Endothelial cell of umbilical vein (primary cell): ENCODE results near the gene NRDE2. TPM values are rescaled to one million over a fixed set of nuclear protein-coding genes. Genes with fewer than 3 reads are reported as not detected.

Experiments used
- BruUV-seq: library from RNA; stranded (reverse); fragments of 400-500 nt; replicated peaks from 2 replicates; lab custom pipeline; 2021; lab: Mats Ljungman, UMichigan
- CTCF ChIA-PET: fragments of 300-600, 350-600 bp; sonication (Branson Sonifier 250); formaldehyde crosslinking; loops from one replicate; lab custom pipeline; 2021; ENCODE audit warnings: antibody characterized with exemption, inconsistent platforms; lab: Charles Lee
- POLR2A ChIA-PET: fragments of 300-600, 350-600 bp; sonication (Branson Sonifier 250); formaldehyde crosslinking; loops from one replicate; lab custom pipeline; 2021; ENCODE audit warnings: antibody characterized with exemption, inconsistent platforms; lab: Charles Lee
- DNase-seq: peaks from one replicate; pipeline ENCODE4 v3.0.0-alpha.2; 2011; ENCODE audit warnings: low read depth, low spot score
- FAIRE-seq: peaks from 2 replicates; lab custom pipeline; 2011; peaks lifted over from hg19 to GRCh38; lab: Jason Lieb, UNC
- H2AFZ ChIP-seq: 2 replicates; pipeline ENCODE4 v1.6.0; 2012; ENCODE audit warnings: low read depth, low read length, control low read depth, inconsistent platforms
- H3K27ac ChIP-seq: 2 replicates; pipeline ENCODE4 v1.5.1; 2011; ENCODE audit warnings: low read depth, mild to moderate bottlenecking, control low read depth, low read length, moderate library complexity; ENCODE audit not compliant: insufficient read depth
- H3K27me3 ChIP-seq, 2 experiments: 2 replicates each; pipeline versions ENCODE4 v1.6.0 to v1.6.1; 2011; ENCODE audit warnings: low read length in 2 of 2, mixed read lengths in 1 of 2; ENCODE audit not compliant: control insufficient read depth in 2 of 2, insufficient read depth in 2 of 2
- H3K36me3 ChIP-seq, 2 experiments: 2 replicates in 1 of 2; 3 replicates in 1 of 2; pipeline ENCODE4 v1.5.1; 2011; ENCODE audit warnings: low read length in 2 of 2, mild to moderate bottlenecking in 1 of 2, moderate library complexity in 1 of 2; ENCODE audit not compliant: control insufficient read depth in 2 of 2, insufficient read depth in 2 of 2; ENCODE audit errors: extremely low read depth in 1 of 2
- H3K4me1 ChIP-seq: 3 replicates; pipeline ENCODE4 v1.5.1; 2011; ENCODE audit warnings: mild to moderate bottlenecking, low read length; ENCODE audit not compliant: control insufficient read depth, insufficient read depth; ENCODE audit errors: extremely low read depth
- H3K4me2 ChIP-seq: 2 replicates; pipeline ENCODE4 v1.6.1; 2011; ENCODE audit warnings: low read length, control low read depth, mixed read lengths; ENCODE audit not compliant: insufficient read depth
- H3K4me3 ChIP-seq, 3 experiments: fragments of 200-600 bp in 1 of 3; sonication (generic), shearing (Covaris generic) in 1 of 3; replicated peaks in 1 of 3; 2 replicates each; pipeline ENCODE4 v1.5.1; 2011 to 2016; ENCODE audit warnings: control low read depth in 3 of 3, low read length in 3 of 3, mild to moderate bottlenecking in 2 of 3, inconsistent platforms in 1 of 3, low read depth in 1 of 3, moderate library complexity in 1 of 3; ENCODE audit not compliant: insufficient read depth in 1 of 3
- H3K79me2 ChIP-seq: 2 replicates; pipeline ENCODE4 v1.6.0; 2012; ENCODE audit warnings: low read length, inconsistent platforms; ENCODE audit not compliant: control insufficient read depth, insufficient read depth
- H3K9ac ChIP-seq: replicated peaks from 2 replicates; pipeline ENCODE3; 2011; ENCODE audit warnings: low read length, control low read depth; ENCODE audit not compliant: insufficient read depth; ENCODE audit errors: extremely low read depth
- H3K9me1 ChIP-seq: replicated peaks from 3 replicates; pipeline ENCODE4 v1.6.0; 2011; ENCODE audit warnings: mild to moderate bottlenecking, low read length; ENCODE audit not compliant: control insufficient read depth, insufficient read depth; ENCODE audit errors: extremely low read depth
- H3K9me3 ChIP-seq: replicated peaks from 2 replicates; pipeline ENCODE4 v1.5.1; 2012; ENCODE audit warnings: low read length, inconsistent platforms; ENCODE audit not compliant: control insufficient read depth, insufficient read depth
- H4K20me1 ChIP-seq: replicated peaks from 2 replicates; pipeline ENCODE3; 2011; ENCODE audit warnings: mild to moderate bottlenecking, low read length; ENCODE audit not compliant: control insufficient read depth, insufficient read depth; ENCODE audit errors: extremely low read depth
- CTCF ChIP-seq, 2 donors: IDR thresholded peaks; 1 replicate in 1 of 2; 2 replicates in 1 of 2; pipeline ENCODE4 v1.5.1; 2011; ENCODE audit warnings: low read length in 2 of 2, mild to moderate bottlenecking in 2 of 2, moderate library complexity in 2 of 2, control low read depth in 1 of 2, inconsistent platforms in 1 of 2, low read depth in 1 of 2; ENCODE audit not compliant: insufficient read depth in 1 of 2; ENCODE audit errors: extremely low read depth in 1 of 2
- EZH2 ChIP-seq: IDR thresholded peaks from 2 replicates; pipeline ENCODE4 v1.6.1; 2012; ENCODE audit warnings: borderline replicate concordance, low read depth, mild to moderate bottlenecking, moderate library complexity, low read length, inconsistent platforms; ENCODE audit not compliant: severe bottlenecking
- FOS ChIP-seq: IDR thresholded peaks from 2 replicates; pipeline ENCODE4 v1.6.1; 2011; ENCODE audit warnings: mild to moderate bottlenecking, low read length, moderate library complexity, borderline replicate concordance; ENCODE audit not compliant: insufficient read depth
- GATA2 ChIP-seq: IDR thresholded peaks from 2 replicates; pipeline ENCODE4 v1.7.0; 2011; ENCODE audit warnings: low read depth, mild to moderate bottlenecking, moderate library complexity, mixed read lengths, low read length; ENCODE audit not compliant: insufficient read length, insufficient read depth
- MAX ChIP-seq: IDR thresholded peaks from 2 replicates; pipeline ENCODE4 v1.6.1; 2011; ENCODE audit not compliant: insufficient read depth, insufficient read length
- MYC ChIP-seq: IDR thresholded peaks from one replicate; pipeline ENCODE4 v1.6.1; 2011; ENCODE audit warnings: mild to moderate bottlenecking, low read depth, low read length
- POLR2A ChIP-seq: IDR thresholded peaks from 2 replicates; pipeline ENCODE4 v1.6.1; 2012; ENCODE audit warnings: low read depth, mild to moderate bottlenecking, control low read depth, low read length
- POLR2AphosphoS5 ChIP-seq: IDR thresholded peaks from 2 replicates; pipeline ENCODE4 v1.6.1; 2012; ENCODE audit warnings: low read depth, mild to moderate bottlenecking, control low read depth, low read length, moderate library complexity; ENCODE audit not compliant: insufficient read depth
- dilution Hi-C: fragments of 300-500 bp; cut with MboI; formaldehyde crosslinking; loops from one replicate; pipeline ENCODE4 v1.15.0; 2019; ENCODE audit warnings: low sequenced_read_pairs; ENCODE audit not compliant: extremely low pct_ligation_motif_present
- intact Hi-C: fragments of 100-400 bp; cut with micrococcal nuclease; formaldehyde crosslinking; loops from one replicate; pipeline ENCODE4 v1.10.0; 2022
- polyA plus RNA-seq, 4 experiments: library from polyadenylated mRNA; depleted of rRNA in 3 of 4; stranded (reverse) in 3 of 4; unstranded in 1 of 4; fragments of >200 nt; gene quantifications; 2 replicates each; pipeline versions ENCODE4 v1.2.1 to v1.2.3, GENCODE V29; 2011 to 2012; ENCODE audit warnings: missing spikeins in 1 of 4
- total RNA-seq: library from RNA; stranded (reverse); gene quantifications from 2 replicates; pipeline ENCODE4 v1.2.3, GENCODE V29; 2021

The NRDE2 gene
- total and polyA plus RNA-seq, 2 donors (not counting 3 experiments of a cell fraction or from before 2014, with no cell fraction given), result 8.5 to 22.1 TPM

DNA sequence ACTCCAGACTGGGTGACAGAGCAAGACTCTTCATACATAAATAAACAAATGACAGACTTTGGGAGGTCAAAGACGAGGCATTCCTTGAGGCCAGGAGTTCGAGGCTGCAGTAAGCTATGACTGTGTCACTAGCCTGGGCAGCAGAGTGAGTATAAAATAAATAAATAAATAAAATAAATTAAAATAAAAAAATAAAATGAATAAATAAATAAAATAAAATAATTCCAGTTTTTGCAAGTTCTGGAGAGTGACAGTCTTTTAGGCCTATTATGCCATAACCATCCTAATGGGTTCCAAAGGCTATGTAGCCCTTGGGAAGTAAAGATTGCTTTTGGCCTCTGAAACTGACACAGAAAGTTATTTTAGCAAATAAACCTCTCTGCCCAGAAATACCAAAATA is 16.5 kb upstream of the NRDE2 start:
- POLR2A ChIA-PET, result no interaction called here
- dilution Hi-C loops, result no loop called here
- Histone ChIP-seq H3K4me2 (no peak overlapping the region), H3K9me3 (no peaks in the 10 kb centered on the region), H3K4me3 (no peak overlapping the region), H3K27ac (no peak overlapping the region), H3K79me2 (no peaks in the 10 kb centered on the region), H3K4me1 (no peaks in the 10 kb centered on the region), H2AFZ (no peak overlapping the region), H3K27me3 (peaks cover 3 to 5% of the 10 kb centered on the region in 2 experiments), H3K36me3 (no peaks in the 10 kb centered on the region), H4K20me1 (no peaks in the 10 kb centered on the region), H3K9me1 (no peaks in the 10 kb centered on the region), H3K9ac (no peak overlapping the region)
- intact Hi-C loops, result no loop called here
- TF ChIP-seq FOS (no peak), GATA2 (no peak), MYC (no peak), EZH2 (no peak), POLR2A (no peak), POLR2AphosphoS5 (no peak), CTCF (IDR thresholded peaks at IDR 0.05; ENCODE audit: extremely low read depth in 1 of 2, insufficient read depth in 1 of 2, low read depth in 1 of 2, low read length in 2 of 2) (no peak), MAX (no peak)
- CTCF ChIA-PET, result no interaction called here
- FAIRE-seq (no peak), DNase-seq (no peak)
- BruUV-seq, result no TSS peak
